Mucosa of stomach (tissue), 1 donor: ENCODE data around the gene CNTN1.

Experiments
- H3K27me3 ChIP-seq: one replicate; pipeline ENCODE4 v1.7.0; 2013; ENCODE audit warnings: mild to moderate bottlenecking, low read length; ENCODE audit not compliant: control insufficient read depth, insufficient read depth
- H3K36me3 ChIP-seq: one replicate; pipeline ENCODE4 v1.7.0; 2013; ENCODE audit warnings: low read length; ENCODE audit not compliant: control insufficient read depth, insufficient read depth
- H3K4me1 ChIP-seq: one replicate; pipeline ENCODE4 v1.7.0; 2013; ENCODE audit warnings: mild to moderate bottlenecking, low read length; ENCODE audit not compliant: control insufficient read depth, insufficient read depth
- H3K4me3 ChIP-seq: one replicate; pipeline ENCODE4 v1.7.0; 2013; ENCODE audit warnings: low read length
- H3K9ac ChIP-seq: one replicate; pipeline ENCODE4 v1.7.0; 2013; ENCODE audit warnings: mild to moderate bottlenecking, low read length, moderate library complexity
- H3K9me3 ChIP-seq: one replicate; pipeline ENCODE4 v1.7.0; 2013; ENCODE audit warnings: mild to moderate bottlenecking, low read length, moderate library complexity; ENCODE audit not compliant: control insufficient read depth
- donor health status: Pancreatic carcinoma.

The CNTN1 gene

DNA sequence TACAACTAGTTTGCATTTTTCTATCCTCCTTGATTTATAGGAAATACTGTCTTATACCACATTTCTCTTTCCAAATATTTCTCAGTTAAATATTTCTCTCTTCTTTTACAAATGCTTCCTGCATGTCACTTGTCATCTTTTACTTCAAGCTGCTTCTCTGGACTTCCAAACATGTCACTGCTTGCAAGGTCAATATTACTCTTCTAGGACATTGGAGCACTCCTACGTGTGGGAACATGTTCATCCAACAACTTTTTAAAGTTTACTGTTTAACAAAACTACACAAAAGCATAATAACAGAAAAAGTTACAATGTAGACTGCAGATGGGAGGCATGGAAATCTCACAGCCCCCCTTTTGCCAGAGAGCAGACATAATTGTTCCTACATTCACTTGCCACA lies 28.5 kb upstream of the CNTN1 start:
- no peak overlapping the region for H3K4me3 ChIP-seq
- H3K9ac ChIP-seq: no peak overlapping the region
- no peaks in the 10 kb centered on the region for H3K9me3 ChIP-seq
- H3K4me1 ChIP-seq: no peaks in the 10 kb centered on the region
- H3K27me3 ChIP-seq: no peaks in the 10 kb centered on the region
- H3K36me3 ChIP-seq: no peaks in the 10 kb centered on the region

DNA sequence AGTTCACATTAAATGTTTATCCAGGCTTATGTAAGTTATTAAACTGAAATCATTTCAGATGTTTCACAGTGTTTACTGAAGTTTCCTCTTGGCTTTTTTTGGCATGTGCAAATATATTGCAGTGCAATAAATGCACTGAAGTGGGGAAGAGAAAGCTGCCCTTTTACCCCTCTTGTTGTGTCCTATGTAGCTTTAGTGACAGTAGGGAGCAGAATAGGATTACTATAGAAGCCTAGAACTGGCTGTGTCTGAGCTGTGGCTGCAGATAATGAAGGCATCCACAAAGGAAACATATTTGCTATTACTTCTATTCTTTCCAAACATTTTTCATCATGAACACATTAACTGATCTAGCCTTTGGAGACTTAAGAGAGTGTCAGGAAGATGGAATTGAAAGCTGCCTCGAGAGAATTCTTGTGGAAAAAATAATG lies 24.1 kb upstream of the CNTN1 start:
- H3K9ac ChIP-seq: no peak overlapping the region
- H3K36me3 ChIP-seq: no peaks in the 10 kb centered on the region
- H3K27me3 ChIP-seq: no peaks in the 10 kb centered on the region
- no peak overlapping the region for H3K4me3 ChIP-seq
- H3K4me1 ChIP-seq: no peaks in the 10 kb centered on the region
- no peaks in the 10 kb centered on the region for H3K9me3 ChIP-seq

DNA sequence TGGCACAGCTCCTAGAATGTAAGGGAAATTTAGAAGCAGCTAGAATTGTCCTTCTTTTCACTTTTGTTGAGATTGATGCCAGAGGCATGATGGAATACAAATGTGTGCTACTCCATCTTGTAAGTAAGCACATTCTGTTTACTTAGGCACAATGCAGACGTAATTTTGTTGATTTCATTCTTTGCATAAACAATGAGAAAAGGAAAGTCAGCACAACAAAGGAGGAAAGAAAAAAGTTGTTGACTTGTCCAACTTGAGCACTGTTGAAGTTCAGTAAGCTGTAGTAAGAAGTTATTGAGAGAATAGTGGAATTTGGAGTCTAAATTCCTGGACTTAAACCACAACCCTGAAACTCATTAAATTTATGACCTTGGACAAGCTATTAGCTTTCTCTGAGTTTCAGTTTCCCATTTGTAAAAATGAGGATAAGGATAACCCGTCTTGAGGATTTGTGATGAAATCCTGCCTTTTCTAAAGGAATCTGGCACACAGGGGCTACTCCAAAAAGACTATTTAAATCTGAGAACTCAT lies 19.4 kb upstream of the CNTN1 start:
- H3K4me1 ChIP-seq: no peaks in the 10 kb centered on the region
- no peak overlapping the region for H3K9ac ChIP-seq
- no peak overlapping the region for H3K4me3 ChIP-seq
- H3K36me3 ChIP-seq: no peaks in the 10 kb centered on the region
- no peaks in the 10 kb centered on the region for H3K9me3 ChIP-seq
- H3K27me3 ChIP-seq: no peaks in the 10 kb centered on the region

DNA sequence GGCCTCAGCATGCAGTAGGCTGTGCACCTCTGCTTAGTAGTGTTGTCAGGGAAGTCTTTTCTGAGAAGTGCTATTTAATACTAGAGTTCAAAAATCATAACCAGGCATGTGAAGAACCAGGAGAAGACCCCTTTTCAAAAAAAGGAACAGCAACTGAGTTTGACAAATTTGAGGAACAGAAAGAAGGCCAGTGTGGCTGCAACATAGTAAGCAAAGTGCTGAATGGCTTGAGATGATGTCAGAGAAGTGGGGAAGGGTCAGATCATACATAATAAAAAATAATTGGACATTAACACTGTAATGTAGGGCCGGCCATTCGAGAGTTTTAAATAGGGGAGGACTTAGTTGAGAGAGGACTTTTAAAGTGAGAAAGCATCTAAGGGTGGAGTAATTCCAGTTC lies 11.1 kb upstream of the CNTN1 start:
- H3K9ac ChIP-seq: no peak overlapping the region
- no peaks in the 10 kb centered on the region for H3K36me3 ChIP-seq
- H3K4me3 ChIP-seq: no peak overlapping the region
- no peaks in the 10 kb centered on the region for H3K9me3 ChIP-seq
- H3K27me3 ChIP-seq: no peaks in the 10 kb centered on the region
- no peaks in the 10 kb centered on the region for H3K4me1 ChIP-seq

DNA sequence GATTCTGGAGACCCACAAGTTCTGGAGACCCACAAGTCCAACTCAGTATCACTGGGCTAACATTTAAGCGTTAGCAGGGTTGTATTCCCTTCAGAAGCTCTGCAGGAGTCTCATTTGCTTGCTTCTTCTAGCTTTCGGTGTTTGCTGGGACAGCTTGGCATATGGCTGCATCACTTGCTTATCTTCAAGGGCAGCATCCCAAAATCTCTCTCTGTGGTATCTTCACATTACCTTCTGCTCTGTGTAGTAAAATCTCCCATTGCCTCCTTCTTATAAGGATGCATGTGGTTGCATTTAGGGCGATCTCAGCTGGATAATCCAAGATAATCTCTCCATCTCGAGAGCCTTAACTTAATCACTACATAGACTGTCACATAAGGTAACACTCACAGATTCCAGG lies 7.3 kb upstream of the CNTN1 start:
- H3K9ac ChIP-seq: no peak overlapping the region
- no peaks in the 10 kb centered on the region for H3K36me3 ChIP-seq
- no peak overlapping the region for H3K4me3 ChIP-seq
- H3K9me3 ChIP-seq: no peaks in the 10 kb centered on the region
- H3K27me3 ChIP-seq: no peaks in the 10 kb centered on the region
- no peaks in the 10 kb centered on the region for H3K4me1 ChIP-seq

DNA sequence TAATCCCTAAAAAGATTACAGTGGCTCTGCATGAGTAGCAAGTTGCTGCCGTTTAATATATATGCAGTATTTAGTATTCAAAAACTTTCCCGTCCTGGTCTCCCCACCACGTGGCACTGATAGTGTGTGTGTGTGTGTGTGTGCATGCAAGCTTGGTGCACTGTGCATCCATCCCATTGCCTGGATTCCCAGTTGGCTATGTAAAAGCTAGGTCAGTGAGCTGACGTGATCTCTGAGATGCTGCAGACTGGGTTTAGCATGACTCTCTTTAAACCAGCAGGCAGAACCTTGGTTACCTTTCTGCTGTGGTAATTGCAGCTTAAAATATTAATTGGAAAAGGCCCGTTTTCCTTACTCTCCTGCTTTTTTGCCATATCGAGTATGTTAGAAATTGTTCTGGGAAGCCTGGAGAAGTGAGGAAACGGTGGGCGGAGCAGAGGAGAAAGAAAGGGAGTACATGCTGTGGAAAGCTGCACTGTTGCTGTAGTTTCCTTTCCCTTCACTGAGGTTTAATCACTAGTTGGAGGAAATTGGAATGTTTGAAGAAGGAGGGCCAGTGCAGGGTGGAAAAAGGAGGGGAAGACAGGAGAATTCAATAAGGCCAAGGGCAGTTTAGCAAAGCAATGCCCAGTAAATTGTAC lies 4.0 kb upstream of the CNTN1 start:
- Histone ChIP-seq H3K9ac (no peak overlapping the region), H3K4me1 (peaks cover 3% of the 10 kb centered on the region), H3K4me3 (no peak overlapping the region), H3K27me3 (peaks cover 16% of the 10 kb centered on the region), H3K9me3 (no peaks in the 10 kb centered on the region), H3K36me3 (no peaks in the 10 kb centered on the region)

DNA sequence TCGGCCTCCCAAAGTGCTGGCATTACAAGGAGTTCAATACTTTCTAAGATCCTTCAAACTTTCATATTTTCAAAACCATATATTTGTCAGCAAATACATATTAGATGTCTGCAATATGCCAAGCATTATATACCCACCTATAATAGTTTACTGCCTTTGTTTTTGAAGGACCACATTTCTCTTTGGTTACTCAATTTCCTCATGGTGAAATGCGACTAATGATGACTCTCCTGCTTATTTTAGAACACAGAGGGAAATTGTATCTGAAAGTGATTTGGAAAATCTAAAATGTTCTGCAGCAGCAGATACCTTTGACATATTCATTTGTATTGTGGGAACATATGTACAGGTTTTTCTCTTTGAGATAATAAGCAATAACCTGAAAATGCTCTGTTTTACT lies 2.7 kb upstream of the CNTN1 start:
- peaks cover 21% of the 10 kb centered on the region for H3K27me3 ChIP-seq
- no peaks in the 10 kb centered on the region for H3K36me3 ChIP-seq
- H3K9me3 ChIP-seq: no peaks in the 10 kb centered on the region
- no peak overlapping the region for H3K4me3 ChIP-seq
- H3K9ac ChIP-seq: no peak overlapping the region
- peaks cover 5% of the 10 kb centered on the region for H3K4me1 ChIP-seq

DNA sequence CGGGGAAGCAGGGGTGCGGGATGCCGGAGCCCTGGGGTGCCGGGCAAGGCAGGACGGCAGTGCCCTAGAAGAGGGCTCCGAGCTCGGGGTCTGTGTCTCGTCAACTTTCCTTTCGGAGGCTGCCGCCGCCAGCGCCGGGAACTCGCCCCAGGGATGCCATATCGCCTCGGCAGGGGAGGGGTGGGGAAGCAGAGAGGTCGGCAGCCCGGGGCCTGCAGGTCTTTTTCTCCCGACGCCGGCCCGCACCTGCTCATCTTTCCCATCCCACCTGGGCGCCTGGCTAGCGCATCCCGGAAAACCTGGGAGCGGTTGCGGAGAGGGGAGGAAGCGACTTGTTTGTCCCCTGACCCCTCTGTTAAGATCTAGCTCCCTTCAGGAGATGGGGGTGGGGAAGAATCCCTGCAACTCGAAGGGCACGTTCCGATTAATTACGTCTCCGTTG lies 547 bp downstream of the CNTN1 start:
- H3K9ac ChIP-seq: no peak overlapping the region
- no peaks in the 10 kb centered on the region for H3K9me3 ChIP-seq
- H3K4me1 ChIP-seq: peaks cover 5% of the 10 kb centered on the region
- H3K4me3 ChIP-seq: no peak overlapping the region
- no peaks in the 10 kb centered on the region for H3K36me3 ChIP-seq
- peaks cover 21% of the 10 kb centered on the region for H3K27me3 ChIP-seq

DNA sequence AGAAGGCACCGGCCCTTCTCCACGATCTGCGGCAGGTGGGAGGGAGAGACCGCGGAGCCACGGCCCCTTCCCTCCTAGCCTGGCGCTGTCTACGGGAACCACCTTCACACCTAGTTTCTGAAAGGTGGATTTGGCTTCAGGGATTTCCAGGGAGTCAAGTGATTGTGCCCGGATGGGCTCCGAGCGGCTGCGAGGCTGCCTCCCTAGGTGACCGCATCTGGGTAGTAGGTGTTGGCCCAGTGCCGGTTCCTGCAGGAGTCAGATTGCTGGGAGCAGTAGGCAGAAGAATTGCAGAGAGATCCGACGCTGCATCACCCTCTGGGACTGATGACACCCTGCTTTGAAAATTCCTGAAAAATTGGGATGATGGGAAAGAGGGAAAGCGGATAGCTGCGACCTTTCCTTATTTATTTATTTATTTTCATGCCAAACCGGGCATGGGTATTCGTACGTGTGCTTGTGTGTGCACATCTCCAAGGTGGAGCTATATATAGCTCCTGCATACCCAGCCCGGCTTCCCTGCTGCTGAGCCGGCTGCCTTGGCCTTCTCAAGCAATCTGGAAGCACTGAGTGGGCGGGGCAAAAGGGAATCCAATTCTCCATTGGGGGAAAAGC lies 1.1 kb downstream of the CNTN1 start:
- no peaks in the 10 kb centered on the region for H3K36me3 ChIP-seq
- H3K4me1 ChIP-seq: peaks cover 5% of the 10 kb centered on the region
- H3K4me3 ChIP-seq: no peak overlapping the region
- no peak overlapping the region for H3K9ac ChIP-seq
- H3K9me3 ChIP-seq: no peaks in the 10 kb centered on the region
- H3K27me3 ChIP-seq: peaks cover 21% of the 10 kb centered on the region

DNA sequence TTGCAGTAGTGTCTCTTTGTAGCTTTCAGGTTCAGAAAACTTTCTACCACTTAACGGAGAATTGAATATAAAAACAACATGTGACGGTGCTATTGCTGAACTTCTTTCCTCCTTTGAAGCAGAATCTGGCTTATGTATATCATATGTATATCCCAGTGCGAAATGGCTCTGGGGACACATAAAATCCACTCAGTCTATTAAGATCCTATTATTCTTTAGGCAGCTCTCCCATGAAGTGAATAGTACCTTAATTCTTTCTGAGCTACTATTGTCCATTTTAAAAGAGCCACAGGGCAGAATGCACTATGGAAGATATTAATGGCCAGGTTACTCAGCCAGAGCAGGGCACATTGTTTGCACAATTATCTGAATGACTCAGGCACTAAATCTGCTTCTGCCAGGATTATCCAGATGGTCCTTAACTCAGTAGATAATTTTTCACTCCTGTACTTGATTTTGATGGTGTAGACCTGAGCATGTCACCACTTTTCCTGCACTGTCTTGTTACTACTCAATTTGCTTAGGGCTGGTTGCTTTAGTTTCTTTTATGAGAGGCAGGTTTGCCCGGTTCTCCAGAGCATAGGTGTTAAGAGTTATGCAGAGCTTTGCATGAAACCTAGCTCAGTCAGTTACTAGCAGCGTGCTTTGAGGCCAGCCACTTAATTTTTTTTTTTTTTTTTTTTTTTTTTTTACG lies 5.5 kb downstream of the CNTN1 start:
- Histone ChIP-seq H3K9me3 (no peaks in the 10 kb centered on the region), H3K27me3 (peaks cover 9% of the 10 kb centered on the region), H3K36me3 (no peaks in the 10 kb centered on the region), H3K4me1 (peaks cover 5% of the 10 kb centered on the region), H3K9ac (no peak overlapping the region), H3K4me3 (no peak overlapping the region)

DNA sequence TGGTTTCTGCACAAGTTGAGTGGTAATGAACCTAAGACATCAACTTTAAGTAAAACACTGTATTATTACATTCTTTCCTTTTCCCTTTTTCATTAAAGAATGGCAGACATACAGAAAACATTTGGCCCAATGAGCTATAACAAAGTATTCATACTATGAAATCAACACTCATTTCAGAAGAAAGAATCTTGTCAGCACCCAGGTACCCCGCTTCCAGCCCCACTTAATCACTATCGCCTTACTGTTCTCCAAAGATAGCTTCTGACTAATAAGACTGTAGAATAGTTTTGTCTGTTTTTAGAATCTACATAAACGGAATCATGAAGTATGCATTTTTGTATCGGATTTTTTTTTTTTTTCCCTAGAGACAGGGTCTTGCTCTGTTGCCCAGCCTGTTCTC lies 9.5 kb downstream of the CNTN1 start:
- no peaks in the 10 kb centered on the region for H3K27me3 ChIP-seq
- no peak overlapping the region for H3K9ac ChIP-seq
- no peaks in the 10 kb centered on the region for H3K9me3 ChIP-seq
- H3K4me3 ChIP-seq: no peak overlapping the region
- H3K36me3 ChIP-seq: no peaks in the 10 kb centered on the region
- no peaks in the 10 kb centered on the region for H3K4me1 ChIP-seq

DNA sequence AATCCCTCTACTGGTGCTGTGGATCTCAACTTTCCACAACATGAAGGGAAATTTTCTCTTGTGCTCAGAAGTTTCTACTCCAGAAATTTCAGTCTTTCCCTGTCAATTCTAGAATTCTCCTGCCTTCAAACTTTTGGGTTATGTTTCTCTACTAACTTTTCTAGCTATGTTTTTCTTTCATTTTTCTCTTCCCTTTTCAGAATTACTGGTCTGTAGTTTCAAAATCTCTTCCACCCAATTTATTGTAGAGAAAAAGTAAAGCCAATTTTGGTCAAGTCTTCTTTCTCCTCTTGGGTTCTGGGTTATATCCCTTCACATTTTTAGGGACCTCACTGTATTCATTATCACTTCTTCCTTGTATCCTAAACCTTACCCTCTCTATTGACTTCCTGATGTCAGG lies 18.9 kb downstream of the CNTN1 start:
- Histone ChIP-seq H3K4me1 (no peaks in the 10 kb centered on the region), H3K36me3 (no peaks in the 10 kb centered on the region), H3K4me3 (no peak overlapping the region), H3K27me3 (no peaks in the 10 kb centered on the region), H3K9ac (no peak overlapping the region), H3K9me3 (no peaks in the 10 kb centered on the region)
